WTC11 (cell line): Measurements from ENCODE around the gene PDK2. TPM values are rescaled to one million over a fixed set of nuclear protein-coding genes. Genes with fewer than 3 reads are reported as not detected.

Experiments
- ATAC-seq: fragments of 200-7000 bp; cut with Tn5 transposase; 2 replicates; pipeline ENCODE4 v1.10.0; 2021; ENCODE audit warnings: mild to moderate bottlenecking, moderate library complexity
- CTCF ChIA-PET: fragments of 300-600 bp; sonication (Branson Sonifier 250); formaldehyde crosslinking; loops from one replicate; lab custom pipeline; 2021; ENCODE audit warnings: antibody characterized with exemption; lab: Charles Lee
- POLR2A ChIA-PET: fragments of 350-600 bp; sonication (Branson Sonifier 250); formaldehyde crosslinking; loops from one replicate; lab custom pipeline; 2021; ENCODE audit warnings: antibody characterized with exemption; lab: Charles Lee
- DNase-seq: peaks from one replicate; pipeline ENCODE4 v3.0.0; 2021; ENCODE audit warnings: low spot score
- H3K27ac Mint-ChIP-seq: 2 replicates; pipeline ENCODE4 v1.8.0; 2021; ENCODE audit warnings: mixed read lengths
- H3K27me3 Mint-ChIP-seq: 2 replicates; pipeline ENCODE4 v1.8.0; 2021; ENCODE audit warnings: low read depth, mild to moderate bottlenecking, moderate library complexity, mixed read lengths
- H3K36me3 Mint-ChIP-seq: 2 replicates; pipeline ENCODE4 v1.8.0; 2021; ENCODE audit warnings: mixed read lengths
- H3K4me1 Mint-ChIP-seq: 2 replicates; pipeline ENCODE4 v1.8.0; 2022; ENCODE audit warnings: mixed read lengths
- H3K4me3 Mint-ChIP-seq: 2 replicates; pipeline ENCODE4 v1.8.0; 2021; ENCODE audit warnings: mild to moderate bottlenecking, moderate library complexity, mixed read lengths
- H3K9me3 Mint-ChIP-seq: 2 replicates; pipeline ENCODE4 v1.8.0; 2021; ENCODE audit warnings: mixed read lengths
- CBFB ChIP-seq: sonication (generic); formaldehyde crosslinking; IDR thresholded peaks from 2 replicates; pipeline ENCODE4 v1.8.1; 2022; ENCODE audit warnings: mild to moderate bottlenecking, low read depth, missing genetic modification reagents
- CDX4 ChIP-seq: fragments of 250-450 bp; sonication (Bioruptor Pico); IDR thresholded peaks from 2 replicates; pipeline ENCODE4 v1.9.0; 2021; ENCODE audit warnings: moderate library complexity, mild to moderate bottlenecking, inconsistent platforms, borderline replicate concordance
- CREM ChIP-seq: sonication (generic); formaldehyde crosslinking; IDR thresholded peaks from 2 replicates; pipeline ENCODE4 v1.8.1; 2022; ENCODE audit warnings: mild to moderate bottlenecking, missing genetic modification reagents, moderate library complexity
- ELF4 ChIP-seq: sonication (generic); formaldehyde crosslinking; IDR thresholded peaks from 2 replicates; pipeline ENCODE4 v1.8.1; 2022; ENCODE audit warnings: low read depth, mild to moderate bottlenecking, moderate library complexity, missing genetic modification reagents
- FOXJ3 ChIP-seq: sonication (generic); formaldehyde crosslinking; IDR thresholded peaks from 2 replicates; pipeline ENCODE4 v1.9.0; 2021; ENCODE audit warnings: missing genetic modification reagents, mild to moderate bottlenecking, borderline replicate concordance
- IRF2 ChIP-seq: sonication (generic); formaldehyde crosslinking; IDR thresholded peaks from 2 replicates; pipeline ENCODE4 v1.8.0; 2022; ENCODE audit warnings: low read depth, missing genetic modification reagents, borderline replicate concordance
- KAT7 ChIP-seq: sonication (generic); formaldehyde crosslinking; IDR thresholded peaks from 2 replicates; pipeline ENCODE4 v1.8.1; 2023; ENCODE audit warnings: missing genetic modification reagents, mild to moderate bottlenecking, borderline replicate concordance
- MAX ChIP-seq: sonication (generic); formaldehyde crosslinking; IDR thresholded peaks from 2 replicates; pipeline ENCODE4 v1.8.0; 2022; ENCODE audit warnings: mild to moderate bottlenecking, missing genetic modification reagents
- NR1H2 ChIP-seq: sonication (generic); formaldehyde crosslinking; IDR thresholded peaks from 2 replicates; pipeline ENCODE4 v1.9.0; 2021; ENCODE audit warnings: mild to moderate bottlenecking, moderate library complexity, missing genetic modification reagents
- NR2C2 ChIP-seq: sonication (generic); formaldehyde crosslinking; IDR thresholded peaks from 2 replicates; pipeline ENCODE4 v1.8.0; 2022; ENCODE audit warnings: mild to moderate bottlenecking, missing genetic modification reagents
- PRDM15 ChIP-seq: sonication (generic); formaldehyde crosslinking; IDR thresholded peaks from 2 replicates; pipeline ENCODE4 v1.8.0; 2022; ENCODE audit warnings: missing genetic modification reagents
- SOX15 ChIP-seq: fragments of 250-450 bp; sonication (Bioruptor Pico); IDR thresholded peaks from 2 replicates; pipeline ENCODE4 v1.9.0; 2021; ENCODE audit warnings: mild to moderate bottlenecking
- SP1 ChIP-seq: sonication (generic); formaldehyde crosslinking; conservative IDR thresholded peaks from 2 replicates; pipeline ENCODE4 v1.8.1; 2022; ENCODE audit warnings: missing genetic modification reagents
- TEAD1 ChIP-seq: sonication (generic); formaldehyde crosslinking; IDR thresholded peaks from 2 replicates; pipeline ENCODE4 v1.8.0; 2022; ENCODE audit warnings: mild to moderate bottlenecking, missing genetic modification reagents
- TP53 ChIP-seq: sonication (generic); formaldehyde crosslinking; IDR thresholded peaks from 2 replicates; pipeline ENCODE4 v1.8.1; 2023; ENCODE audit warnings: mild to moderate bottlenecking, missing genetic modification reagents
- USF2 ChIP-seq: sonication (generic); formaldehyde crosslinking; IDR thresholded peaks from 2 replicates; pipeline ENCODE4 v1.8.1; 2023; ENCODE audit warnings: mild to moderate bottlenecking, missing genetic modification reagents, moderate library complexity
- ZBTB43 ChIP-seq: sonication (generic); formaldehyde crosslinking; IDR thresholded peaks from 2 replicates; pipeline ENCODE4 v1.8.1; 2023; ENCODE audit warnings: mild to moderate bottlenecking, missing genetic modification reagents
- ZNF219 ChIP-seq: sonication (generic); formaldehyde crosslinking; IDR thresholded peaks from 2 replicates; pipeline ENCODE4 v1.8.0; 2023; ENCODE audit warnings: missing genetic modification reagents, mild to moderate bottlenecking, borderline replicate concordance
- ZNF263 ChIP-seq: sonication (generic); formaldehyde crosslinking; IDR thresholded peaks from 2 replicates; pipeline ENCODE4 v1.8.1; 2022; ENCODE audit warnings: low read depth, mild to moderate bottlenecking, moderate library complexity, missing genetic modification reagents
- total RNA-seq: library from RNA; stranded (reverse); gene quantifications from 3 replicates; pipeline ENCODE4 v1.2.3, GENCODE V29; 2021
- TF ChIP-seq, protein P1 (sequence below): fragments of 250-450 bp; sonication (Bioruptor Pico); IDR thresholded peaks from 2 replicates; pipeline ENCODE4 v1.9.0; 2021; ENCODE audit warnings: mild to moderate bottlenecking
- TF ChIP-seq, protein P2 (sequence below): fragments of 250-450 bp; sonication (Bioruptor Pico); IDR thresholded peaks from 2 replicates; pipeline ENCODE4 v1.8.0; 2021; ENCODE audit warnings: mild to moderate bottlenecking

PDK2 gene
- total RNA-seq, 1 experiment from 2014 or later, result 16.6 TPM

- no peak for TF ChIP-seq TP53
- TF ChIP-seq NR1H2, result no peak
- no peak for TF ChIP-seq USF2 (CRISPR knock-in tag)
- no peak for TF ChIP-seq PRDM15
- TF ChIP-seq FOXJ3 (CRISPR knock-in tag), result no peak
Observed at GRCh38 chr17:50051606-50052005, 43.5 kb upstream of the PDK2 start (continued).

DNA sequence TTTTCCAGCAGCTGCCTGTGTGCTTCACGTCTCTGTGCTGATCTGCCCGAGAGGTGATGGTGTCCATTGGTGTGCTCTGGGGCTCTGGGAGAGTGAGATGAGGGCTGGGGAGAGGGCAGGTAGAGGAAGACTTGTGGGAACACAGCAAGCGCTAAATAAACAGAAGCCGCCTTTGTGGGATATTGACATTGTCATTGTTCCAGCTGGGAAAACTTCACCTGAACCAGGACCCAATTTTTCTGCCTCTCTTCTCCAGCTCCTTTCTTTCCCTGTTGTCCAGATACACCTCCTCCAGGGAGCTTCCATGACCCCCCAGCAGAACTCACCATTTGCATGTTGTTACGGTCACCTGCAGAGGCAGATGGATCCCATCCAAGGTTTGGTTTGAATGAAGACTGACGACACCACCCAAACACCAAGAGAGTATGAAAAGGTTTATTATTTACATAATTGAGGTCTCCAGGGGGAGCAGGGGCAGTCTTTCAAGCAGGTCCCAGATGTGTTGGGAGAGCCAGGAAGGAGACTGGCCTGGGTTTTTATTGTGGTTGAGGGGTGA lies 42.8 kb upstream of the PDK2 start:
- peaks cover 56% of the 10 kb centered on the region for H3K4me1 Mint-ChIP-seq
- ChIA-PET POLR2A (interaction anchor here (0.8 kb wide), 1 partner anchor 25 kb away, joined by 3 read pairs; no protein-coding TSS in a partner anchor), CTCF (interaction anchor here (0.9 to 2.3 kb wide), 4 partner anchors 25 to 42 kb away, joined by 3 to 12 read pairs (median 5); no protein-coding TSS in a partner anchor)

DNA sequence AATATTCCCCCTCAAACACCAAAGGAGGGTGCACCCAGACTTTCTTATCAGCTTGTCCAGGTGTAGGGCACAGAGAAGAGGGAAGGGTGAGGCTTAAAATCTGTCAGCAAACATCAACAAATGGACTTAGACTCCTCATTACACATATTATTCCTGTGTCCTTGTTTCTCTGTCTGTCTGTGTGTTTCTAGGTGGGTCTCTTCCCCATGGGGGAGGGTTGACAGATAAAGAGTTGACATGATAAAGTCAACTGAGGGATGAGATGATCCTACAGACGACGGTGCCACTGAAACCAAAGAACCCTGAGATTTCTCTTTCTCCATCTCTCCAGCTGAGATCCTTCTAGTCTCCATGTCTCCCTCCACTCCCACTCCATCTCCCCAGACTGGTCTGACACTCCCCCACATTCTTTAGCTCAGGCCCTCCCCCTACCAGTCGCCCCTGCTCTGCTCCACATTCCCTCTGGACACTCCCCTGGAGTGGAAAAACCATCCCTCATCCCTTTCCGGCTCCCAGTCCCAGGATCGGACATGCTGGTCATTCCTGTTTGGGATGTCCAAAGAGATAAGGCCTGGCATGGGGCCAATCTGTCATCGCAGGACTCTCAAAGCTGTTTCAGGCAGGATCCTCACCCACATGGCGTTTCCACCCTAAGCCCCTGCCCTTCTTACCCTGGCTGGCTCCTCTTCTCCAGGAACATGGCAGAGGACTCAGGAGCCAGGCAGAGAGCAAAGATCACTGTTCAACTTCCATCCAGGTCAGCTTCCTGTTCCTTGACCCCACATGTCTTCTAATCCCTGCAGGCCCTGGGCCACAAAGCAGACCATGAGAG lies 42.1 kb upstream of the PDK2 start:
- ATAC-seq (no peak), DNase-seq (no peak)
- ChIA-PET POLR2A (interaction anchor here (0.8 kb wide), 1 partner anchor 25 kb away, joined by 3 read pairs; no protein-coding TSS in a partner anchor), CTCF (interaction anchor here (1.5 to 2.3 kb wide), 4 partner anchors 20 to 41 kb away, joined by 5 to 12 read pairs (median 6); no protein-coding TSS in a partner anchor)
- TF ChIP-seq KAT7 (CRISPR knock-in tag) (no peak), NR2C2 (CRISPR knock-in tag) (no peak), MAX (CRISPR knock-in tag) (no peak), IRF2 (no peak), SOX15 (CRISPR knock-in tag) (no peak), CBFB (no peak), CREM (CRISPR knock-in tag) (no peak), ELF4 (CRISPR knock-in tag) (no peak), ZBTB43 (no peak), ZNF263 (CRISPR knock-in tag) (no peak), SP1 (CRISPR knock-in tag) (no peak), TEAD1 (CRISPR knock-in tag) (no peak)
- TF ChIP-seq, protein P1, sequence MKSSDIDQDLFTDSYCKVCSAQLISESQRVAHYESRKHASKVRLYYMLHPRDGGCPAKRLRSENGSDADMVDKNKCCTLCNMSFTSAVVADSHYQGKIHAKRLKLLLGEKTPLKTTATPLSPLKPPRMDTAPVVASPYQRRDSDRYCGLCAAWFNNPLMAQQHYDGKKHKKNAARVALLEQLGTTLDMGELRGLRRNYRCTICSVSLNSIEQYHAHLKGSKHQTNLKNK, result no peak
- TF ChIP-seq, protein P2, sequence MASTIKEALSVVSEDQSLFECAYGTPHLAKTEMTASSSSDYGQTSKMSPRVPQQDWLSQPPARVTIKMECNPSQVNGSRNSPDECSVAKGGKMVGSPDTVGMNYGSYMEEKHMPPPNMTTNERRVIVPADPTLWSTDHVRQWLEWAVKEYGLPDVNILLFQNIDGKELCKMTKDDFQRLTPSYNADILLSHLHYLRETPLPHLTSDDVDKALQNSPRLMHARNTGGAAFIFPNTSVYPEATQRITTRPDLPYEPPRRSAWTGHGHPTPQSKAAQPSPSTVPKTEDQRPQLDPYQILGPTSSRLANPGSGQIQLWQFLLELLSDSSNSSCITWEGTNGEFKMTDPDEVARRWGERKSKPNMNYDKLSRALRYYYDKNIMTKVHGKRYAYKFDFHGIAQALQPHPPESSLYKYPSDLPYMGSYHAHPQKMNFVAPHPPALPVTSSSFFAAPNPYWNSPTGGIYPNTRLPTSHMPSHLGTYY (CRISPR knock-in tag), result no peak
- Mint-ChIP-seq H3K4me3 (no peak overlapping the region), H3K27me3 (peaks cover 23% of the 10 kb centered on the region), H3K4me1 (peaks cover 56% of the 10 kb centered on the region), H3K9me3 (no peaks in the 10 kb centered on the region), H3K27ac (no peak overlapping the region), H3K36me3 (no peaks in the 10 kb centered on the region)

More for the DNA sequence above, 42.8 kb upstream of the PDK2 start:
- Mint-ChIP-seq H3K9me3 (no peaks in the 10 kb centered on the region), H3K36me3 (no peaks in the 10 kb centered on the region), H3K4me3 (no peak overlapping the region), H3K27ac (no peak overlapping the region), H3K27me3 (peaks cover 18% of the 10 kb centered on the region)
- DNase-seq, result no peak
- no peak for ATAC-seq
- TF ChIP-seq CDX4 (CRISPR knock-in tag) (no peak), ZNF219 (CRISPR knock-in tag) (no peak)
